ENCODE data around the gene ADAM12. TPM values are rescaled to one million over a fixed set of nuclear protein-coding genes. Genes with fewer than 3 reads are reported as not detected.

ADAM12 gene
- total and polyA plus RNA-seq, 9 of the 15 experiments (the other 6 are each of a cell fraction or from before 2014, with no cell fraction given), result not detected

GRCh38 chr10:126074291-126074690 is 314.0 kb downstream of the ADAM12 start:
- no peak overlapping the region for H3K4me2 ChIP-seq (ENCODE audit: insufficient read depth, low read length)
- no peak for FAIRE-seq

More at GRCh38 chr10:126074291-126074690, 314.0 kb downstream of the ADAM12 start:
- H3K27me3 ChIP-seq (ENCODE audit: control insufficient read depth in 2 of 2, insufficient read depth in 2 of 2, low read length in 2 of 2), result no peaks in the 10 kb centered on the region; a peak in 1 of 5 replicates
- DNase-seq (ENCODE audit: extremely low read depth in 1 of 4, low spot score in 3 of 4) (no peak), ATAC-seq (no peak)
- no peaks in the 10 kb centered on the region for H3K9me1 ChIP-seq (ENCODE audit: control insufficient read depth, insufficient read depth, low read length)
- WGBS (ENCODE audit: insufficient coverage, low coverage, missing lambda C conversion rate), result 0% methylated on average over 3 of the region's 3 CpGs
- H3K36me3 ChIP-seq (ENCODE audit: control insufficient read depth, insufficient read depth, low read length), result no peaks in the 10 kb centered on the region
- no peak overlapping the region for H2AFZ ChIP-seq (ENCODE audit: low read depth, low read length)
- POLR2A ChIA-PET, result no interaction called here
- in situ Hi-C loops (cut with MboI) (no loop called here), intact Hi-C loops (cut with micrococcal nuclease) (no loop called here)
- H4K20me1 ChIP-seq (replicated peaks; ENCODE audit: control insufficient read depth, insufficient read depth, low read length), result no peaks in the 10 kb centered on the region
- H3K79me2 ChIP-seq (ENCODE audit: control insufficient read depth, insufficient read depth, low read length), result no peaks in the 10 kb centered on the region
- H3K9ac ChIP-seq (ENCODE audit: insufficient read depth in 1 of 2, low read depth in 2 of 2, low read length in 2 of 2), result no peak overlapping the region
- CTCF ChIA-PET (ENCODE audit: low intra/inter-chr PET ratio), result no interaction called here
- H3K9me3 ChIP-seq (replicated peaks; ENCODE audit: control insufficient read depth, insufficient read depth, low read depth, low read length), result no peaks in the 10 kb centered on the region
- TF ChIP-seq SMAD1 (IDR thresholded peaks at IDR 0.05; ENCODE audit: low read depth, low read length, partially characterized antibody) (no peak), STAG1 (CRISPR knock-in tag; IDR thresholded peaks at IDR 0.05; ENCODE audit: borderline replicate concordance) (no peak), ARID1B (IDR thresholded peaks at IDR 0.05) (no peak), FOXJ3 (CRISPR knock-in tag; IDR thresholded peaks at IDR 0.05) (no peak), HMG20B (CRISPR knock-in tag; IDR thresholded peaks at IDR 0.05) (no peak), ZBTB26 (CRISPR knock-in tag; IDR thresholded peaks at IDR 0.05) (no peak), MECOM (CRISPR knock-in tag; IDR thresholded peaks at IDR 0.05) (no peak), LARP7 (IDR thresholded peaks at IDR 0.05) (no peak), KAT2B (IDR thresholded peaks at IDR 0.05; ENCODE audit: low read depth, low read length) (no peak), TBP (optimal IDR thresholded peaks at IDR 0.05; ENCODE audit: low read depth, low read length) (no peak), ZBTB5 (IDR thresholded peaks at IDR 0.05) (no peak), ZNF584 (CRISPR knock-in tag; IDR thresholded peaks at IDR 0.05; ENCODE audit: low read depth) (no peak), E2F3 (CRISPR knock-in tag; IDR thresholded peaks at IDR 0.05) (no peak)
- H3K4me1 ChIP-seq (replicated peaks in 1 of 2; ENCODE audit: control insufficient read depth in 2 of 2, insufficient read depth in 2 of 2, low read length in 2 of 2), result no peaks in the 10 kb centered on the region
- H3K27ac ChIP-seq (ENCODE audit: extremely low read depth, low read depth, low read length), result no peak overlapping the region
- BruUV-seq (replicated peaks), result no TSS peak
- H3K4me3 ChIP-seq, result no peak overlapping the region

Measured in K562 (cell line).